ENCODE results near the gene SFT2D2.

SFT2D2 gene

DNA sequence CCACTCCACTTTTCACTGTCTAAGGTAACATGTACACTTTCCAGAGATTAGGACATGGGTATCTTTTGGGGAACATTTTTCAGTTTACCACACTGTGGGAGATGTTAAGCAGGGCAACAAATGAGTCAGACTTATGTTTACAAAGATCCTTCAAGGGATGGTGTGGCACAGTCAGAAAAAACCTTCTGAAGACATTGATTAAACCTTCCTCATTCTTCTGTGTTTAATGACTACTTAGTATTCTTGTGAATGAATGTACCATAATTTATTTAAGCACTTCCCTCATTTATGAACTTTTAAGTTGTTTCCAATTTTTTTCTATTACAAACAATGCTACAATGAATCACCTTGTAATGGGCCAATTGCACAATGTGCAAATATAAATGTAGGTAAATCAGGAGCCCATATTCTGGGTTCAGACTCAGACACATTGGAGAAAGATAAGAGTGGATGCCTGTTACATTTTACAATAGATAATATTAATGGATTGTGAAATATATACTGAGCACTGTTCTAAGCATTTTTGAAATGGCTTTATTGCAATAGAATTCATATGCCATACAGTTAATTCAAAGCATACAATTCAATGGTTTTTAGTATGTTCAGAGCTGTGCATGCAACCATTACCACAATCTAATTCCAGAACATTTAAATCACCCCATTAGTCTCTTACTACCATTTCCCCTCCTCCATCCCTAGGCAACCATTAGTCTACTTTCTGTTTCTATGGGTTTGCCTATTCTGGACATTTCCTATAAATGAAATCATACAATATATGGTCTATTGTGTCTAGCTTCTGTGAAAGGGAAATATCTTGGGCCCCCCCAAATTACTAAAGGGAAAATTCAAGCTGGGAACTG lies 1.9 kb upstream of the SFT2D2 start:
- no peak for DNase-seq

DNA sequence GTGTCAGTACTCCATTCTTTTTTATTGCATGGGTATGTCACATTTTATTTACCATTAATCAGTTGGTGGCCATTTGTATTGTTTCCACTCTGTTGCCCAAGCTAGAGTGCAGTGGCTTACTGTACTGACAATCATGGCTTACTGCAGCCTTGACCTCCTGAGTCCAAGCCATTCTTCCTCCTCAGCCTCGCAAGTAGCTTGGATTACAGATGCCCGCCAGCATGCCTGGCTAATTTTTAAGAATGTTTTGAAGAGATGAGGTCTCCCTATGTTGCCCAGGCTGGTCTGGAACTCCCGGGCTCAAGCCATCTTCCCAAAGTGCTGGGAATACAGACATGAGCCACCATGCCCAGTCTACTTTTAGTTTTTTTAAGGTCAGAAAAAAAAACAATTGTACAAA lies 813 bp upstream of the SFT2D2 start:
- no peak for DNase-seq

DNA sequence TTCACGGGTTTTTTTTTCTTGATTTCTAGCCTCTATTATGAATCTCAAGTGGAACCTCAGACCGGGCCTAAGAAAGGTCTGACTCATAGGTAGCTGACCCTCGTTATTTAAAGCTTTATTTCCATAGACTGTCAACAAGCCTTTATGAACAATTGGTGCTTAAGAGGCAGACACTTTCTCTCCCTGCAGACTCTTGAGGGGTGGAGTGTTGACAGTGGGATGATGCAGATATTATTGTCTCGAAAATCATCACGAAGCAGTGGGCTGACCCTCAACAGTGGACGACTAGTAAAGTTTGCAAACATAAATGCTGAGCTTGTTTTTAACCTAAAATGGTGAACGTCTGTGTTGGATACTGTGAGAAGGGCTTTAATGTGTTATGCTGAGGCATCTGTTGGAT lies 1.8 kb downstream of the SFT2D2 start:
- no peak for DNase-seq

- DNase-seq: no peak
These were observed 4.1 kb downstream of the SFT2D2 start for GRCh38 chr1:168229893-168230292.

GRCh38 chr1:168230709-168231108 lies 4.9 kb downstream of the SFT2D2 start:
- no peak for DNase-seq

- DNase-seq: no peak
These were observed 9.2 kb downstream of the SFT2D2 start for GRCh38 chr1:168234846-168235547.

GRCh38 chr1:168235548-168235885 lies 9.7 kb downstream of the SFT2D2 start:
- DNase-seq: no peak

DNA sequence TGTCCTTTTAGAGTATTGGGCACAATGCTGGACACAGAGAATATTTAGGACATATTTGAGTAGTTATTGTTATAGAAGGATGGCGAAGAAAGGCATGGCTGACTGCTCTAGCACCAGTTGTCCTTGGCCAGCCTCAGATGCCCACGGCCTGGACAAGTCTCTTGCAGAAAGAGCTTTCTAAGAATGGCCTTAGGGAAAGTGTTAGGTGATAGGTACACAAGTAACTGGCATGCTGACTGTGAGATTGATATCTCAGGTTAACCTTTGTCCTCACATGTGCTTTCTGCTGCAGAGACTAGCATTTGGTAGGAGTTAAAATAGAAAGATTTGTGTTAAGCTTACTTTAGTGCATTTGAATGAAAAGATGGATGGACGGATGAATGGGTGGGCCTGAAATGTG lies 10.1 kb downstream of the SFT2D2 start:
- no peak for DNase-seq

- DNase-seq: no peak
These were observed 11.2 kb downstream of the SFT2D2 start for GRCh38 chr1:168236836-168237611.

DNA sequence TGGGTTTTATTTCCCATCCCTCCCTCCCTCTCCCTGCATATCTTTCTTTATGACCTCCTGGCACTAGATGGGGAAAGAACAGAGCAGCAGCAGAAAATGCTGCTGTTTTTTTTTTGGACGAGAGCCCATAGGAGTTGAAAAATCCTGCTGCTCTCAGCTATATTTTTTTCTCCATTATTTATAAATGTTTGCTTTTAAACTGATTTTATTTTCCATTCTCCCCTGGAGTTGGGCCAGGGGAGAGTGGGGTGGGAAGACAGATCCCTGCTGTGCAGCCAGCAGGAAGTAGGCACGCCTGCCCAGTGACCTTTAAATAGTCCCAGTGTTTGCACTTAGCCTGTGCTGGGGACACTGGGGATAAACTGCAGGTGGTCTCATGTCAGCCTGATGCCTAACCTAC lies 17.4 kb downstream of the SFT2D2 start:
- DNase-seq: no peak

DNA sequence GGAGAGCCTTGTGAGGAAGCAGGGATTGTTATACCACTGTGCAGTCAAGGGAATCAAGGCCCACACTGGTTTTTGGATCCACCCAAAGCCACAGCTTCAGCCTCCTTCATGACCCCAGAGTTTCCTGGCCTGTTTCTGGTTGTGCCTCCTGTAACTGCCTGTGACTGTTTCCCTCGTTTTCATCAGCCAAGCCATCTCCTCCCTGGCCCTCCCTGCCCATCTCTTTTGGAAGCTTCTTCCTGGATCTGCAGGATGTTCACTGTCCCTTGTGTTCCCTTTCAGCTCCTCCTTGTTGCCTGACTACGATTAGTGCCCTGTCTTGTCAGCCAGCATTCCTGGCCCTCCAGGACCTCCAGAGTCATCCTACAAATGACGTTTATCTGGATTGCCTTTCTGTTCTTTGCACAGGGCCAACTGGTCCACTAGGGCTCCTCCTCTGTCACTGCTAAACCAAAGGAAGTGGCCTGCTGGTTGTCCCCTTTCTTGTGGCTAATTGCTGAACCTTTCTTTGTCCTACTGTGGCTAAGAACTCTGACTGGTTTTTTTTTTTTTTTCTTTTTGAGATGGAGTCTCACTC lies 17.9 kb downstream of the SFT2D2 start:
- no peak for DNase-seq

GRCh38 chr1:168245042-168245441 lies 19.2 kb downstream of the SFT2D2 start:
- no peak for DNase-seq

GRCh38 chr1:168246506-168246905 lies 20.7 kb downstream of the SFT2D2 start:
- no peak for DNase-seq

- no peak for DNase-seq
These were observed 26.5 kb downstream of the SFT2D2 start for GRCh38 chr1:168252204-168252733.

- no peak for DNase-seq
These were observed 30.4 kb downstream of the SFT2D2 start for GRCh38 chr1:168256164-168256563.

GRCh38 chr1:168257397-168257796 lies 31.6 kb downstream of the SFT2D2 start:
- DNase-seq: no peak

DNA sequence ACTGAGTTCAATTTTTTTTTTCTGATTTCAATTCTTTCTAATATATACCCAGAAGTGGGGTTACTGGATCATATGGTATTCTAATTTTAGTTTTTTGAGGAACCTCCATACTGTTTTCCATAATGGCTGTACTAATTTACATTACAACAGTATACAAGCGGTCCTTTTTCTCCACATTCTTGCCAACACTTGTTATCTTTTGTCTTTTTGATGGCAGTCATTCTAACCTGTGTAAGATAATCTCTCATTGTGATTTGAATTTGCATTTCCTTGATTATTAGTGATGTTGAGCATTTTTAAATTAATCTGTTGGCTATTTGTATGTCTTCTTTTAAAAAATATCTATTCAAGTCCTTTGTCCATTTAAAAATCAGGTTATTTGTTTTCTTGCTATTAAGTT lies 33.8 kb downstream of the SFT2D2 start:
- no peak for DNase-seq

GRCh38 chr1:168260393-168260792 lies 34.6 kb downstream of the SFT2D2 start:
- DNase-seq: no peak

- DNase-seq: no peak
These were observed 35.6 kb downstream of the SFT2D2 start for GRCh38 chr1:168261390-168261789.

DNA sequence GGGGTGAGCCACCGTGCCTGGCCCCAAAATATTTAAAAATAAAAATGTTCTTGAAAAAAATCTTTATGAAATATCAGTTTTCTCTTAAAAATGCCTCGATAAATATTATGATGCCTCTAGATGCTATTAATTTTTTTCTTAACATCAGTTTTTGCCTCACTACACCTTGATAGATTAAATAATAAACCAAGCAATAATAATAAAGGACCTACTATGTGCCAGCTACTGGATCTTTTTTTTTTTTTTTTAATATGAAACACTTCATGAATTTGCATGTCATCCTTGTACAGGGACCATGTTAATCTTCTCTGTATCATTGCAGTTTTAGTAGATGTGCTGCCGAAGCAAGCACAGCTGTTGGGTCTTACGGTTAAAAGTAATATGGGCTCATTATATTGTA lies 37.3 kb downstream of the SFT2D2 start:
- no peak for DNase-seq

- DNase-seq: no peak
These were observed 38.5 kb downstream of the SFT2D2 start for GRCh38 chr1:168264296-168264695.

- no peak for DNase-seq
These were observed 39.8 kb downstream of the SFT2D2 start for GRCh38 chr1:168265596-168265995.

DNA sequence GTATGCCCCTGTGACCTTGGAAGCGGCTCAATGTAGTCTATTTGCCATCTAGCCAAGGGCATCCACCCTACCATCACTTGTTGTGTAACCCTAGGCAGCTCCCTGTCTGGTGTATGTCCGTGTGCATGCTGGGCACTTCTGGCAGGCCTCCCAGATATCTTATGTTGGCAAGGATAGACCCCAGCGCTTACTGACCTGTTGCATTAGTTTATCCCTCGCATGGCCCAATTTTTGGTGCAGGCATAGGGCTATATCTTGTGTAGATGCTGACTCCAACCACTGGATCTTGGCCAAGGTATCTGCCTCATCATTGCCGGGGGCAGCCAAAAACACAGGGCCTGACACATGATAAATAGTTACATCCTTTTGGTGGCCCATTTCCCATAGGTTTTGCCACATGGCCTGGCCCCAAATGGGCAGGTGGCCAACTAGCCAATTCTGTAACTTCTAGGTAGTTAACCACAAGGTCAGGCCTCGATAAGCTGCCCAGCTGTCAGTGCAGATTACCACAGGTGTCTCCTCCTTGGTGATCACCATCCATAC lies 40.9 kb downstream of the SFT2D2 start:
- no peak for DNase-seq
